Medulla oblongata (tissue), 1 donor: ENCODE data around the gene SCAANT1.

ENCODE experiments used
- DNase-seq: peaks from one replicate; pipeline ENCODE4 v3.0.0-alpha.2; 2015; ENCODE audit errors: extremely low spot score

Gene SCAANT1

DNA sequence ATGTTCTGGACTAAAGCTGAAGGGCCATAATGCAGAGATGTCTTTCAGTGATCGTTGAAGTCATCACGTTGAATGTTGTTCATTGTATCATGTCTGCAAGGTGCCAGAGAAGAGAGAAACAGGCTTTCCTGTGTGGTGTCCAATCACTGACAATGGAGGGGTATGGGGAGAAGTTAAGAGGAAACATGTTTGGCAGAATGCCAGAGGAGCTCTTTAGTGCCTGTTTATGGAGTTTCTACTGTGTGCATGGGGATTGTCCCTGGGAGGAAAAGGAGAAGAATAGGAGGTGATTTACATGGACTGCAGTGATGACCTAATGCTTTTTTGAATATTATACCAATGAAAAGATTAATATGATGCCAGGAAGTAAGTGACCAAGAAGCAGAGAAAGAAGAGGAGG, 11.7 kb downstream of the SCAANT1 start:
- no peak for DNase-seq

DNA sequence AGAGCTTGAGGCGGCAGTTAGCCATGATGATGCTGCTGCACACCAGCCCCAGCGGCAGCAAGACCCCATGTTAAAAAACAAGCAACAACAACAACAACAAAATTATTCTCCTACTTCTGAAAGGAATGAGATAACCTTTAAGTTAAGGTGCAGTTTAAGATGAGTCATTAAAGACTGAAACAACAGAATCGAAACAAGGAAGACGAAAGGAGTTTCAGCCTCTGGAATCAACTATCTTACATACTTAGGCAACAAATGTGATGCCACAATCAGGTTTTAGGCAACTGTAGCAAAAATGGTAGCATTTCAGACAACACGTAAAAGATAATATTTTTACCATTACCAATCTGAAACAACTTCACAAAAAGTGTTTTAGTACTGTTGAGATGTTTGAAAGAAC, 12.2 kb downstream of the SCAANT1 start:
- DNase-seq = no peak

DNA sequence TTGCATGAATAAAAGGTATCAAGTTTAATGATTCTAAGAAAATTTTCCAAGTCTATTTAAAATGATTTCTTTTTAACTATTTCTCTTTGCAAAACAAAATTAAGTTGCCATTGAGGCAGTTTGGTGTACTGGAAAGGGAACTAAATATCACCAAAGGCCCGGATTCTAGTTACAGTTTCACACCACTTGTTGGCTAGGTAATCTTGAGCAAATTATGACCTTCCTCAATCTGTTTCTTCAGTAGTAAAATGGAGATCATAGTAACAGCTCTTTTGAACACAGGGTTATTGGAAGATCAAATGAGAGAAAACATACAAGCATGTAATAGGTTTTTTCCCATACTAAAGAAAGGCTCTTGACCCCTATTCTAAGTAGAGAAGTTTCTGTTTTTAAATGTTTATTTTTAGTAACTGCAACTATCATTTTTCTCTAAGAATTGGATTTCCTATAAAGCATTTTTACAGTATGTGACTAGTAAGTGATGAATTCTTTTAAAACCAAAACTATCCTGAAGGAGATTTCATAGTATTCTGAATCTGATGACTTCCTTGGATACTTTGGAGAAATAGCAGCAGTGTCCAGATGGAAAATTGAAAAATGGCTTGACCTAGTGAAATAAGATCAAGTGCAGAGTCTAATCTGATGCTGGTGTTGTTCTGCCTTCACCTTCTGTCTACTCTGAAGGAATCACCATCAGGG, 15.7 kb downstream of the SCAANT1 start:
- no peak for DNase-seq

DNA sequence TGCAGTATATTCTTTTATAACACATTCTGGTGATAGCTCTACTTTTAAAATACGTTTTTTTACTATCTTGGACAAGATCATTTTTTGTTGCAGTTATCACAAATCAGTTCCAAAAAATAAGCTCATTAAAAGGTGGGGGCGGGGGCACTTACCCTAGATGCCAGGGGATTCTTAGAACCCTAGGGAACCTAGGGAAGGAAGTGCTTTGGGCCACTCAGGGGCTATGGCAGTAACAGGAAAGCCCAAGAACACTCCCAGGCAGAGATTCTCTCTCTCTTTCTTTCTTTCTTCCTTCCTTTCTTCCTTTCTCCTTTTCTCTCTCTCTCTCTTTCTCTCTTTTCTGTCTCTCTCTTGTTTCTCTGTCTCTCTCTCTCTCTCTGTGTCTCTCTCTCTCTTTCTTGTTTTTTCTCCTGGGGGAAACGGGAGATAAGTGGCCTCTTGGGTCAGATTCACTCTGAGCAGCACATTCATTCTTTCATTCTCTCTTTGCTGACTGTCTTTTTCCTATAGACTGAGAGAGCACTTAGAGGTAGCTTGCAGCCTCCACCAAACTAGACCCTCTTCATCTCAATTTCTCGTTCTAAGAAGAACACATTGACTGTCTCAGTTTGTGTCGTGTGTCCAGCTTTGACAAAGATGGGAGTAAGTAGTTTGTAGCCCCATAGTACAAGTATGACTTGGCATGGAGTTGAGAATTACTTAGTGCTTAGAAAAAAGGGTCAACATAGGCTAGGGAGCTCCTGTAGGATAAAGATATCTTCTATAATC, 16.6 kb downstream of the SCAANT1 start:
- no peak for DNase-seq

DNA sequence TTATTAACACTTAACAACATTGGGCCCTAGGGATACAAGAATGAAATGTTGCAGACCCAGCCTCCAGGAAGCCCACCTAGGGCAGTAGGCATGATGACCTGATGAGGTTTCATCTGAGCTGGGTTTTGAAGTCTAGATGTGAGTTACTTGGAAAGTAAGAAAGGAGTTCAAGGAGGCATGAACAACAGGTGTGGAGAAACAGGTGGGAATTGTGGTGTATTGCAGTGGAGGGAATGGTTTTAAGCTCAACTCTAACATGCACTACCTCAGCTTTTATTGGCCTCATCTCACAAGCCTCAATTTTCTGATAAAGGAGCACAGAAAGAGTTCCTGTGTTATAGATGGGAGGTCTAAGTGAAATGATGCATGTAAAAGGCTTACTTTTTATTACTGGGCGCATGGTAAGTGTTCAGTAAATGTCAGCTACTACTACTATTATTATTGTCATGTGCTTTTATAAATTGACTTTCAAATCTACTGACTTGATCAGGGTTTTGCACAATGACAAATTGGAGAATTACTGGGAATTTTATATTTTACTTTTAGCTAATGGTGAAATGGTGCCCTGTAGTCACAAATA, 19.3 kb downstream of the SCAANT1 start:
- DNase-seq = no peak

DNA sequence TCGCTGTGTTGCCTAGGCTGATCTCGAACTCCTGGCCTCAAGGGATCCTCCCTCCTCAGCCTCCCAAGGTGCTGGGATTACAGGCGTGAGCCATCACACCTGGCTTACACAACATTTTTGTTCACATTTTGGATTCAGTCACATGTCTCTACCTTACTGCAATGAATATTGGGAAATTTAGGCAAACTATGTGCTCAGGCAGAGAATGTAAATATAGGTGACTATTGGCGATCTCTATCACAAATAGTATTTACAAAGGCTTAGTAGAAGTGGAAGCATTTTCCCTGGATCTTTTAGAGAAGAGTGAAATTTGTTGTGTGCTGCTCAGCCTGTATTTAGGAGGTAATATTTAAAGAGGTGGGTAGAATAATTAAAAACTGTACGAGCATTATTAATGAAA, 20.7 kb downstream of the SCAANT1 start:
- DNase-seq = no peak

DNA sequence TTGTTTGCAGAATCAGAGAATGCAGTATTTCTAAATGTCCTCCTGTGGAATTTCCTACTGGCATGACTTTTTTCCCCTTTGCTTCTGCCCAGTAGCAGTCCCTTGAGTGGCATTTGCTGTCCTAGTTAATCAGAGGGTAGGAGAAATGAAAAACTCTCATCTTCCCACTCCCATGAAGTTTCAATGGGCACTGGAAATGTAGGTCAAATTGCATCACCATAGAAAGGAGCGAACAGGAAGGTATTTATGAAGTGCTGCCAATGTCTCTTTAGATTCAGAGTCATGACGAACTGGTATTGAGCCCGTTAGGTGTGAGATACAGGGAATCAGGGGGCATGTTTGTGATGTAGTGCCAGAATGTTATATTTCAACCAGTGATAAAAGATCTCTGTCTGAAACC, 25.3 kb downstream of the SCAANT1 start:
- DNase-seq = no peak

DNA sequence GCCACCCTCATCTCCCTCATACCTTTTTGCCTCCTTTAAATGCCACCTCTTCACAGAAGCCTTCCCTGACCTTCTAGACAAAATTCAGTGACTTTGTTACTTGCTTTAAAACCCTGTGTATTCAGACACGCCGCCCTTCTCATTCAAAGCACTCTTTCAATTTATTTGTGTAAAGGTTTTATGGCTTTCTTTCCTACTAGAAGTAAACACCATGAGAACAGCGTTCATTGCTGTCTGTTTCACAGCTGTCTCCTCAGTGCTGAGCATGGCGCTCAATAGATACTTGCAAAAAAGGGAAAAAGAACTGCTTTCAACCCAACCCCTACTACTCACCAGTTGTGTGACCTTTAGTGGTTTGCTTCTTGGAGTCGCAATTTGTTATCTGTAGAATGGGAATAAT, 31.5 kb downstream of the SCAANT1 start:
- DNase-seq = no peak

DNA sequence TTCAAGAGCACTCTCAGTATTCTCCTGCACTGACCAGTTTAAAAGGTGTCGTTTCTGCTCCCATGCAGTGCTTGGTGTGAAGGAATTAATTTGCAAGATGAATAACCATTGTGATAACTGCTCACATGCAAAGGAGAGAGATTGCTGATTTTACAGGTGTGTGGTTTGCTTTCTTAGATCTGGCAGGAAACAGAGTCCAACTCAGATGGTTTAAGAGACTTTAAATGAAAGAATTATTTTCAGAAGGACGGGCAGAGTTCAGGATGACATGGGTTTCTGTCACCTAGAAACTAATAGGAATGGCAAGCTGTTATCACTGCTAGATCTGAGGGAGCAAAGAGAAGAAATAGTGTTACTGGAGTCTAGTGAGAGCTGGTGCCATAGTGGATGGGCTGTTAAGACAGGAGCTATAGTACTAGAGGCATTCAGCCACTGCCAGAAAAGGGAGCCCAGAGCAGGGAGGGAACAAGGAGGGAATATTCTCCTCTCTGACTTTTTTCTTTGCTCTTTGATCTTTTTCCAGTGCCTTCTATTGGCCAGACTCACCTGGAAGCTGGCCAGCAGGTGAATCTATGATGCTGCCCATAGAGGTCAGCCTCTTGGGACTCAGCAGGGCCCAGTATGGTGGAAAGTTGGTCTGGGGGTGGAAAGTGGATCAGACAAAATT, 33.7 kb downstream of the SCAANT1 start:
- DNase-seq = no peak

DNA sequence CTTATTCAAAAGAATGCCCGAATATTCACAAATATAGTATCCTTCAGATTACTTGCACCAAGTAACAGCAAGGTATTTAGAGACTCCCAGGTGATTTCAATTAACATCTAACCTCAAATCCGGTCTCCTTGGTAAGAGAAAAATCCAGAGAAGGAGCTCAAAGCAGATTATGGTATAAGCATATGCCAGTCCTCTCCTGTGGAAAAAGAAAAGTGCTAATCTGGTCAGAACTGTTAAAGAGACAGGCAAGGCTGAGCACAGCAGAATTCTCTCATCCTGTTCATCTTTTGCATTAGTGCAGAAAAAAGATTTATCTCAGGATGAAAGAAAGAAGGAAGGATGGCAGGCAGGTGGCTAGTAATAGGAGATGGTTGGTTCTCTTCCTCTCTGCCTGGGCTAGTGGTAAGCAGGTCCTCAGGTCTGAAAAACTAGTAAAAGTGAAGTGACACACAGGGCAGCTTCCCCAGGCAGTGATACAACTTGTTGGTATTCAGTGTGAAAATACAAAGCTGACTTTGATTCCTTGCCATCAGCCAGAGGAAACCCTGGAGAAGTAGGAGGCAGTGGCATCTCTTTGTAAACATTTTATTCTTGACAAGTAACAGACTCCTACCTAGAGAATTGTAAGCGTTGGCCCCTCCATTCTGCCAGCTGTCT, 34.3 kb downstream of the SCAANT1 start:
- peak; percentile 21 for DNase-seq

DNA sequence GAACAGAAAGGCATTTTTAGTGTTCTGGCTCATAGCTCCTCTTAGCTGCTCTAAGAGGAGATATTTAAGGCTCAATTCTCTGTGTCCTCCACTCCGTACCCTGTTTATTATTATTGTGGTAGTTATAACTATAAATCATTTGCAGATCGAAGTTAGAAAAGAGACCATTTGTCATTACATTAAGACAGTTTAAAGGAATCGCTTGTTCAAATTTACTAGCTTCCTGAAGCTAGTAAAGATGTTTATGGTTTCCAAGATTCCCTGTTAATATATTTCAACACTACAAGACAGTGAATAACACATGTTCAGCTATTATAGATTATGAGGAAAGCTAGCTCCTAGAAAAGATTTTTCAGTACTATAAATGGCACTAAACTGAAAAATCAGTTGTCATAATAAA, 35.9 kb downstream of the SCAANT1 start:
- DNase-seq = no peak

DNA sequence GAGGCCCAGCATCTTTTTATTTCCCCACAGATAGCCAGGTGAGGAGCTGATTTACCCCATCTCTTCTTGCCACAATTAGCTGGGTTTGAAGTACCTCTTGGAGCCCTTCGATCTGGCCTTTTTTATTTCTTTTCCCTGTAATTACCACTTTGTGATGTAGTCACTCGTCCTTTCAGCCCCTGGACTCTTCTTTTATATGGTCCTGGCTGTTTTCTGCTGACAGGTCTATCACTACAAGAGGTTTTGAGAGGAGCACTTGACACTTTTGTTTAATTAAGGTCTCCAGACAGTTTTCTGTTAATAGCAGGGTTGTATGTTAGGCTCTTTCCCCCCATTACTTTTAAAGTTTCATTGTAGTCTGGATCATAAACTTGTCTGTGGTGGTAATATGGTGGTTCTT, 36.7 kb downstream of the SCAANT1 start:
- no peak for DNase-seq

DNA sequence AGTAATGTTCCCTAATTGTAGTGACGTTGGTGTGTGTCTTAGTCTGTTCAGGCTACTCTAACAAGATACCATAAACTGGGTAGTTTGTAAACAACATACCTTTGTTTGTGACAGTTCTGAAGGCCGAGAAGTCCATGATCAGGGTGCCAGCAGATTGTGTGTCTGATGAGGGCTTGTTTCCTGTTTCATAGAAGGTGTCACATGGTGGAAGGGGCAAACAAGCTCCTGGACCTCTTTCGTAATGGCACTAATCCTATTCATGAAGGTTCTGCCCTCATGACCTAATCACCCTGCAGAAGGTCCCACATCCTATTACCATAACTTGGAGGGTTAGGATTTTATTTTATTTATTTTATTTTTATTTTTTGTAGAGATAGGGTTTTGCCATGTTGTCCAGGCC, 37.4 kb downstream of the SCAANT1 start:
- DNase-seq = no peak

DNA sequence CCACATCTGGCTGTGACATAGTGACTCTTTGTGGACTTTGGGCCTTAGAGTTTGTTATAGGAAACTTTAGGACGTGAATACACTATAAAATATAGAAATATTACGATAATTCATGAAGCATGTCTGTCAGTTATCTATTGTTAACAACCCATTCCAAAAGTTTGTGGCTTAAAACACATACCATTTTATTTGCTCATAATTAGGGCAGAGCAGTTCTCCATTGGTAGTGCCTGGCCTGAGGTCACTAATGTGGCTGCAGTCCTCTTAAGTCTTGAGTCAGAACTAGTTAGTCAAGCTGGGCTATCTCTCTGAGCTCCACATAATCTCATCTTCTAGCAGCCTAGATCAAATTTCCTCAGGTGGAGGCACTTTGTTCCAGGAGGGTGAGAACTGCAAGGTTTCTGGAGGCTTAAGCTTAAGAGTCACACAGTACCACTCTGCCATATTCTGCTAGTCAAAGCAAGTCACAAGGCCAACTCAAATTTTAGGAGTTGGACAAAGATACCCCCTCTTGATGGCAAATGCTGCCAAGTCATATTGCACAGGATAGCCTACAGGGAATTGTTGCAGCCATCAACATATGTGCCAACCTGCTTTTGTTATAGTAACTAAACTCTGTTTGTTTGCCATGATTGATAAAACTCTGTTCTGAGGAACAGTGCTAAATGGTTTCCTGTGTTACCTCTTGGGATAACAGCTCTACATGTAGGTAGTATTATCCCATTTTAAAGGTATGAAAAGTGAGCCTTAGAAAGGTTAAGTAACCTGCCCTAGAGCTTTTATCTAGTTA, 39.9 kb downstream of the SCAANT1 start:
- no peak for DNase-seq

DNA sequence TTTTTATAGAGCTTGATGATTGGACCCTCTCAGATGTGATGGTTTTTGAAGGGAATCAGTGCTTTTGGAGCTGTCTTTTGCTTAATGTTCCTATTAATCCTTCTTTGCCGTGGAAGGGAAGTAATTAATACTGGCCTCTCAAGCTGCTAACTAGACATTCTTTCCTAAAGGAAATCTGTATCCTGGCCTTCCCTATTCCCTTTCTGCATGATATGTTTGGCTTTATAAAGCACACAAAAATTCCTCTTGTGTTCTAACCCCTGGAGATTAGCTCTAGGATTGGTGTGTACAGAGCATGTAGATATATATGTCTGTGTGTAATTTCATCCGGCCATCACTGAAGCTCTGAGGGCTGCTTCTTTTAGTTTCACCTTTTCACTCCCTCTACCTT, 41.6 kb downstream of the SCAANT1 start:
- DNase-seq = no peak

DNA sequence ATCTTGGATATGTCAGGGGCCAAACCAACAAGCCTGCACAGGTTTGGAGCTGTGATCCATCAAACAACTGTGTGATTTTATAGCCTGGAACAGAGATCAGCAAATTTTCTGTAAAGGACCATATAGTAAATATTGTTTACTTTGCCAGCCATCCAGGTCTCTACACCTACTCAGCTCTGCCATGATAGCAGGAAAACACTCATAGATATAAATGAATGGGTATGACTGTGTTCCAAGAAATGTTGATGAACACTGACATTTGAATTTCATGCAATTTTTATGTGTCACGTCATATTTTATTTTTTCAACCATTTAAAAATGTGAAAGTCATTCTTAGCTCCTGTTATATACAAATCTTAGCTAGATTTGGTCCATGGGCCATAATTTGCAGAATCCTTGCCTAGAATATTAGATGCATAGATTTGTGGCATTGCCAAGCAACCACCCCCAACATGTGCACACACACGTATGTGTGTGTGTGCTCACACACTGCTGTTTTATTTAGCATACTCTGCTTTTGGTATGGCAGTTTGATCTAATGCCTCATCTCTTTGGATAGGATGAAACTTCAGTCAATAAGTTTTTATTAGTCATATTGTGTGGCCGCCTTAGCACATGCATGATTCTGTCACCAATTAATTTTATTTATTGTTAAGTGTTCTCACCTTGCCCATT, 42.1 kb downstream of the SCAANT1 start:
- no peak for DNase-seq

DNA sequence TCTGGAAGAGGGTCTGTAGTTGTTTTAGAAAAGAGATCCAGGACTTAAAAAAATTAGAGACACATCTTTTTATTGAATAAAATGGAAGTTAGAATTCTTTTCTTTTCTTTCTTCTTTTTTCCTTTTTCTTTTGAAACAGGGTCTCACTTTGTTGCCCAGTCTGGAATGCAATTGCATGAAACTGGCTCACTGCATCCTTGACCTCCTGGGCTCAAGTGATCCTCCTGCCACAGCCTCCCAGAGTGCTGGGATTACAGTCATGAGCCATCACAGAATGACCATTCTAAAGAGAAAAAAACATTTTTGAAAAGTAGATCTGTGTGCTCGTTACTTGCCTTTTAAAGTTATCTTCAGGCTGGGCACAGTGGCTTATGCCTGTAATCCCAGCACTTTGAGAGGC, 45.0 kb downstream of the SCAANT1 start:
- DNase-seq = no peak

DNA sequence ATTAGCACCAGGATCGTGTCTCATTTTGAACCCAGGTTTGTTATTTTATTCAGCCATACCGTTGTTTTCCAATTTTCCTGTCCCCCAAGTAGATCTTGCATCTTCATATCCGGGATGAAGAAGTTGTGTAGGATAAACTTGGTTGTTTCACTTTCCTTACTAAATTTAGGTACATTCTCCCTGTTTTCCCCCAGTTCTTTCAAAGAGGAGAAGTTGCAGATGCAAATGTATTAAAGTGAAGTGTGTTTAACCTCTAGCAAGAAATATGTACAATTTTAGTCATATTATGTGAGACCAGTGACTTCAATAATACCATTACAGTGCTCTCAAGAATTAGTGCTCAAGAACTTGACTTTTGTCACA, 47.2 kb downstream of the SCAANT1 start:
- DNase-seq = no peak

DNA sequence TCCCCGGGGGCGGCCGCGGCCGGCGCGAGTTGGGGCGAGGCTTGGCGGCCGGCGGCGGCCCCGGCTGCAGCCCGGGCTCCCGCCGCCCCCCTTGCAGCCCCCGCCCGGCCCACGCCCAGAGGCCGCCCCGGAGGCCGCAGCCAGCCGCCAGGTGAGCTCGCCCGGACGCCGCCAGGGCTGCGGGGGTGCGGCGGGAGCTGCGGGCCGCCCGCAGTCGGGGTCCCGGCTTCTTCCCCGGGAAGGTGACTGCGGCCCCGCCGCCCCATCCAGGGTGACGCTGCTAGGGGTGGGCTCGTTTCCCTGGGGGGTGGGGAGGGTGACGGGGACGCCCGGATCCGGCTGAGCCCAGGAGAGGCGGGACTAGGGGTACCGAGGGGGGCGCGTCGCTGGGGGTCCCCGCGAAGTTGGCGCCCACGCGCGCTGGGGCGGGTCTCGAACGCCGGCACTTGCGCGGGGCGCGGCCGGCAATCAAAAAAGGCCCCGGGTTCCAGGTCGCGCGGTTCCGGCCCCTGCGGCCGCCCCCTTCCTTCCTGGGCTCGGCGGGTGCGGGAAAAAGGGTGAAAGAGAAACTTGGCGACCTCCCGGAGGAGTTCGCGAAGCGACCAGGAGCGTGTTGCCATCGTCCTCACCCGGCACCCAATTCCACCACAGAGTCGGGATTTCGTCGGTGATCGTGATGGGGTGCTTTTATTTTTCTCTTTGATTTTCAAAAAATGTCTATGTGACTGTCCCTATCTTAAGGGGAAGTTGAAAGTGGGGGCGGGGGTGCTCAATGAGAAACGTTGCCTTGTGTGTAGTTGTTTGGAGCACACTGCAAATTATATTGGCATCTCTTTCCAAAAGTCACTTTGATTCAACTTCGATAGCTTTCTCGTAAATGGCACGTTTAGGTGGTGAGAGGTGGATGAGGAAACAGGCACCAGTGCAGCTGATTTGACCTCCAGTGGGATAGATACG, 47.9 kb downstream of the SCAANT1 start:
- peak; percentile 59 for DNase-seq
